ENCODE measurements around the gene MTIF3. TPM values are rescaled to one million over a fixed set of nuclear protein-coding genes. Genes with fewer than 3 reads are reported as not detected.

The MTIF3 gene
- polyA plus RNA-seq, 1 donor (not counting 4 experiments of a cell fraction or from before 2014, with no cell fraction given) = 56.1 TPM

- Histone ChIP-seq H3K9me3 (ENCODE audit: control insufficient read depth, low read depth, low read length) (no peaks in the 10 kb centered on the region), H2AFZ (ENCODE audit: control insufficient read depth, low read length) (no peak overlapping the region), H3K36me3 (ENCODE audit: control insufficient read depth in 2 of 2, extremely low read depth in 1 of 2, insufficient read depth in 2 of 2, low read length in 2 of 2) (no peaks in the 10 kb centered on the region), H3K4me3 (ENCODE audit: control insufficient read depth in 2 of 3, extremely low read depth in 1 of 3, insufficient read depth in 2 of 3, low read depth in 1 of 3, low read length in 3 of 3) (no peak overlapping the region), H3K4me1 (ENCODE audit: control insufficient read depth, extremely low read depth, insufficient read depth, low read length) (no peaks in the 10 kb centered on the region), H3K27ac (ENCODE audit: control insufficient read depth, insufficient read depth, low read length) (no peak overlapping the region), H3K79me2 (ENCODE audit: control insufficient read depth, insufficient read depth, low read length) (no peaks in the 10 kb centered on the region), H3K9me1 (ENCODE audit: control insufficient read depth, extremely low read depth, insufficient read depth, low read length) (no peaks in the 10 kb centered on the region), H3K4me2 (ENCODE audit: control insufficient read depth, extremely low read depth, insufficient read depth, low read depth, low read length) (no peak overlapping the region), H3K27me3 (ENCODE audit: control insufficient read depth, extremely low read depth, insufficient read depth, low read length) (no peaks in the 10 kb centered on the region), H4K20me1 (ENCODE audit: control insufficient read depth, extremely low read depth, insufficient read depth, low read length) (no peaks in the 10 kb centered on the region), H3K9ac (ENCODE audit: control insufficient read depth, extremely low read depth, insufficient read depth, low read length) (no peak overlapping the region)
- FAIRE-seq (no peak), DNase-seq (ENCODE audit: low read depth, low spot score) (no peak)
- dilution Hi-C loops (cut with MboI; ENCODE audit: extremely low pct_ligation_motif_present, low sequenced_read_pairs) = no loop called here
- TF ChIP-seq EZH2 (IDR thresholded peaks at IDR 0.05; ENCODE audit: low read length) = no peak
- TF ChIP-seq CTCF (optimal IDR thresholded peaks at IDR 0.05 in 1 of 3, IDR thresholded peaks at IDR 0.05 in 1 of 3, conservative IDR thresholded peaks at IDR 0.05 in 1 of 3; ENCODE audit: extremely low read depth in 1 of 3, insufficient read depth in 2 of 3, low read length in 3 of 3) = no peak
Measured at GRCh38 chr13:27496536-27497273, 46.3 kb upstream of the MTIF3 start.

GRCh38 chr13:27496006-27496405, 45.6 kb upstream of the MTIF3 start:
- no peaks in the 10 kb centered on the region for H3K9me3 ChIP-seq (ENCODE audit: control insufficient read depth, low read depth, low read length)
- H3K27ac ChIP-seq (ENCODE audit: control insufficient read depth, insufficient read depth, low read length) = no peak overlapping the region
- TF ChIP-seq CTCF (optimal IDR thresholded peaks at IDR 0.05 in 1 of 3, IDR thresholded peaks at IDR 0.05 in 1 of 3, conservative IDR thresholded peaks at IDR 0.05 in 1 of 3; ENCODE audit: extremely low read depth in 1 of 3, insufficient read depth in 2 of 3, low read length in 3 of 3) = no peak
- no peak overlapping the region for H3K9ac ChIP-seq (ENCODE audit: control insufficient read depth, extremely low read depth, insufficient read depth, low read length)
- H3K4me3 ChIP-seq (ENCODE audit: control insufficient read depth in 2 of 3, extremely low read depth in 1 of 3, insufficient read depth in 2 of 3, low read depth in 1 of 3, low read length in 3 of 3) = no peak overlapping the region
- DNase-seq (ENCODE audit: low read depth, low spot score) = no peak
- H3K4me1 ChIP-seq (ENCODE audit: control insufficient read depth, extremely low read depth, insufficient read depth, low read length) = no peaks in the 10 kb centered on the region
- H3K27me3 ChIP-seq (ENCODE audit: control insufficient read depth, extremely low read depth, insufficient read depth, low read length) = no peaks in the 10 kb centered on the region
- no peaks in the 10 kb centered on the region for H3K79me2 ChIP-seq (ENCODE audit: control insufficient read depth, insufficient read depth, low read length)
- H4K20me1 ChIP-seq (ENCODE audit: control insufficient read depth, extremely low read depth, insufficient read depth, low read length) = no peaks in the 10 kb centered on the region
- H3K4me2 ChIP-seq (ENCODE audit: control insufficient read depth, extremely low read depth, insufficient read depth, low read depth, low read length) = no peak overlapping the region
- no peak overlapping the region for H2AFZ ChIP-seq (ENCODE audit: control insufficient read depth, low read length)
- dilution Hi-C loops (cut with MboI; ENCODE audit: extremely low pct_ligation_motif_present, low sequenced_read_pairs) = no loop called here
- H3K36me3 ChIP-seq (ENCODE audit: control insufficient read depth in 2 of 2, extremely low read depth in 1 of 2, insufficient read depth in 2 of 2, low read length in 2 of 2) = no peaks in the 10 kb centered on the region
- H3K9me1 ChIP-seq (ENCODE audit: control insufficient read depth, extremely low read depth, insufficient read depth, low read length) = no peaks in the 10 kb centered on the region
- no peak for FAIRE-seq
